SHP77 treated with DMSO at 0.1 percent for 48 hours (cell line): ENCODE data around the gene PM20D2.

Experiments
- DNase-seq: peaks from one replicate; lab custom pipeline; 2025; lab: John Stamatoyannopoulos, UW

PM20D2 gene

DNA sequence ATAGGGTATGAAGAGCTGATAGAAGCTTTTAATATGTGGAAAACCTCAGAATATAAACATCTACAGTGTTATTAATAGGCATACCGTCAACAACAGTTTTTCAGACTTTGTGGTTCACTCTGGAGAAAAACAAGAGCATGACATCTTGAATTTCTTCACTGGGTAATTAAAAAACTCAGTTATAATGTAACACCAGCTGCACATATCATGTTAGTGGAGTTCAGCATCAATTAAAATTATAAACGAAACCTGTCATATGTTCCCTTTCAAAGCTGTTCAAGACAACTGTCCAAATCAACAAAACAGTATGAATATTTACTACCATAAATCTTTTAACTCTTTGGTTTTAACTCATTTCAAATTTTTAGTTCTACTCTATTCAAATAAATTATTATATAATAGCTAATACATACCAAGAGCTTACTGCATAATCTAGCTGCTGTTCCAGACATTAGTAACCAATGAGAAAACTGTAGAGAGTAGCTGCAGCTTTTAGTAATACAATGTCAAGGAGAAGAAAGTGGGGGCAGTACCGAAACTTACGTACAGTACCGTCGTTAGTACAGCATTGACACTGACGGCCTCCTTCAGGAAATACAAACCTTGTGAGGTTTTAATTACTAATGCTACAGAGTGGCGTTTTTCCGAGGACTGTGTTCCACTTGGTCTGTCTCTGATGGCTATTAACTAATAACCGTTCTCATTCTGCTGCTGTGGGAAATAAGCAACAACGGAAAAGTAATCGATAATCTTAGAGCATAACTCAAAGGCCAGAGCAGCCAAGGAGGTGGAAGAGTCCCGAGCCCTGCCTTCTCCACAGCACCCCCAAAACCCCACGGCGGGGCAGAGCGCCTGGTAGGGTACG is 532 bp upstream of the PM20D2 start:
- no peak for DNase-seq

DNA sequence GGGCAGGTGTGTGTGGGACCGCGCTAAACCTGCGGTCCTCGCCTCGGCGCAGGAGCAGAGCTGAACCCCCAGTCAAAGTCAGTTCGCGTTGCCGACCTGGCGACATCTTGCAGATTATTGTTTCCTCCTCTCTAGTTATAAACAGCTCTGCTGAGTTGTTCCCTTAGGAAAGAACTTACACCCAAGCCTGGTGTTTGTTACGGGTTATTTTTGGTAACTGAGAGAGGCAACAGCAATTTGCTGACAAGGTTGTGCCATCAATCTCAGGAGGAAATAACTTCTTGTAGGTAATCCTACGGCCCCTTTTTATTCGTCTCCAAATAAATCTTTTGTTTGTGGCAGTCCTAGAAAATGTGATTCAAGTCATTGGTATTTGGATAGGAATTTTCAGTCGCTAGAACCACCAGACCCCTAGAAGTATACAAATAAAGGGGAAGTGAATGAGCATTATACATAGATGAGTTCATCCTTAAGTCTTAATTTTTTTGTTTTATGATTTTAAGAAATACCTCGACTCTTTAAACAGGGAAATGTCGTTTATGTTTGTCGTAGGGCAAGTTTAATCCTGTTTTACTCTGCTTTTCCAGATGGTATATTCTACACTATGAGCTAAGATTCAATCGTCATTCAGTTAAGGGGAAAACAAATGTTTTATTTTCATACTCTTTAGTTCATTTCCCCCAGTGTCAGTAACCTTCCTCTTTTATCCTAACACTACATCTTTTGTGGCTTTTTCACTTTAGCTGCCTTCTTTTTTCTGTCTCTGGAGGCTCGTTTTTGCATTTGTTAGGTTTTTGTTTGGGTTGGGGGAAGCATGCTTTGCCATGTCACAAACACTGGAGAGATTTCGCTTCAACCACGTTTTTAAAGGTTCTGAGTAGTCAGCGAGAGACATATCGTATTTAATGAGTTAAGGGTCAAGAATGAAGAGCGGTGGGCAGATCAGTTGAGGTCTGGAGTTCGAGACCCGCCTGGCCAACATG is 1.2 kb downstream of the PM20D2 start:
- DNase-seq, result no peak

DNA sequence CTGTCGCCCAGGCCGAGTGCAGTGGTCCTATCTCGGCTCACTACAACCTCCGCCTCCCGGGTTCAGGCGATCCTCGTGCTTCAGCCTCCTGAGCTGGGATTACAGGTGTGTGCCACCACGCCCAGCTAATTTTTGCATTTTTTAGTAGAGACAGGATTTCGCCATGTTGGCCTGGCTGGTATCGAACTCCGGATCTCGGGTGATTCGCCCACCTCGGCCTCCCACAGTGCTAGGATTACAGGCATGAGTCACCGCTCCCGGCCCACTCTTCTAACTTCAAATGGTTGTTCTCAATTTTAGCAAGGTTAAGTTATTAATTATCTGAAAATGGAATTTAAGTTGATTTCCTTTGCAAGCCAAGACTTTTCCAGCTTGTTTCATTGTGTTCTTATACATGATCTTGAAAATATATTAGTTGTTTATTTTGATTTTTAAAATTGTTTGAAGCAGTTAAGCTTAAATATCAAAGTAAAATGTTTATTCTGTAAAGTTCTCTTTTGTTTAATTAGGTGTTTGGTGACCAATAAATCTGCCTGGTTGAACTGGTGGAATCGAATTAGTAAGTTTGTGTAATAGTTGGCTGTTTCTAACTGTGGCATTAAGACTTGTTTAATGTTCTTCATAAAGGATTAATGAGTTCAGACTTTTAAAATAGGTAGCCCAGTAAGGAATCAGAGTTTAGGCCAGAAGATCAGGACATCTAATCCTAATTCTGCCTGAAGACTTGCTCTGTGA is 2.3 kb downstream of the PM20D2 start:
- DNase-seq, result no peak

DNA sequence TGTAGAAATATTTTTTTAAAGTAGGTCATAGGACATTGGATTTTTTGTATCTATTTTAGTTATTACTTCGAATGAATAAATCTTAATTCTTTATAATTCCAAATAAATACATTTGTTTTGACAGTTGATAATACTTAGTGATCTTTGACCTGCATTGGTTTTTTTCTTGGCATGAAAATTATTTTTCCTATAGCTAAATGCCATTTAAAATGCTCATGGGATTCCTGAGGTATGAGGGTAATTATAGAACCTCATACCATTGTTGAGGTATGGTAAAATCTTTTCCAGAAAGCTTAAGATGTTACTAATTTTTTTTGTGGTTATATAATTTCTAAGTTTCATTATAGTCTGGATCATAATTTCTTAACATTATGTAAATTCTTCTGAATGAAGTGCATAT is 8.3 kb downstream of the PM20D2 start:
- DNase-seq, result no peak

DNA sequence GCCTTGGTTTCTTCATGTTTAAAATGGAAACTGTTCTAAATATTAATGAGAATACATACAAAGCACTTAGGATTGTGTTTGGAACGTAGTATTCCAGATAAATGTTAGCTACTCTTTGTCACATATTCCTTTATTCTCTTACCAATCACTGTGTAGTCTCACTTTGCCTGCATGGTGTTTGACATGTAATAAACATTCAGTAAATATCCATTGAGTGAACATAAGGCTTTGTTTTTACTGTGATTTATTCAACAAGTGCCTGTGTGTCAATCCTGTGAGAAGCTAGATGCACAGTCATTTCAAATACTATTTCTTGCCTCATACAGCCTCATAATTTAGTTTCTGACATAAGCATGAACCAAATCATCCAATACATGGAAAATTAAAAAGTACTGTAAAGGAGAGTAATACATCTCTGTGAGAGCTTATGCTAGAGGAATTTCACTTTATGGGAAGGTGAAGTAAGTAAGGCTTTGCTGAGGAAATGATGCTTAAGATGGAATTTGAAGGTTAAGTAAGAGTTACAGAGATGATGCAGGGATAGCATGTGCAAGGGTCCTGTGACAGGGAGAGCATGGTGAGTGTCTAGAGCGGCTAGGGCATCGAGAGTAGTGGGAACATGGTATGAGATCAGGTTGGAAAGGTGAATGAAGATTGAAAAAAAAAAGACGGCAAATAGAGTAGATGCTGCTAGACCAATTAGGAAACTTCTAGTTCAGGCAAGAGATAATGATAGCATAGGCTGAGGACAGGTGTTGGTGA is 14.7 kb downstream of the PM20D2 start:
- no peak for DNase-seq

DNA sequence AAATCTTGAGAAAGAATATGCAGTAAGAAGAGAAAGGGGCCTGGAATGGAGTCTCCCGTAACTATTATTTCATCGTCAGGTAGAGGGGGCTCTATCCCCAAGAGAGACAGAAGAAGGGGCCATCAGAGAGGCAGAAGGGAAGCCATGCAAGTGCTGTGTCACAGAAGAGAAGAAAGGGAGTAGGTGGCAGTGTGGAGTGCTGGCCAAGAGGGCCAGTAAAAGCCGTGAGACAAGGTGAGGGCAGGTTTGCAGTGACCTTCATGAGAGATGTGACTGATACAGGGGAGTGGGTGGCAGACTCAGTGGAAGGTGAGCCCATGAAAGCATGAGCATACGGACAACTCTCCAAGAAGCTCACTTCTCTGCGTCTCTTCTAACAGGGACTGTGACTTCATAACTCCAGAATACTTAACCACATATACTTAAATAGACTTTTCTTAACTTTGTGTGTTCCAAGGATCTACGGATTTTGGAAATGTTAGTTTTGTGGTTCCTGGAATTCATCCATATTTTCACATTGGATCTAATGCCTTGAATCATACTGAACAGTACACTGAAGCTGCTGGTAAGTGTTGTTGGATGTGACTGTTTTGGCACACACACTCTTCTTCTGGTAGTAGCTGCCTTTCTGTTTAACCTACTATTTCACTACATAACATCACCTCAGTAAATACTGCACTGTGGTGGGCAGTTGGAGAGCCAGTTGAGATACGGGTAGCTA is 15.6 kb downstream of the PM20D2 start:
- no peak for DNase-seq

DNA sequence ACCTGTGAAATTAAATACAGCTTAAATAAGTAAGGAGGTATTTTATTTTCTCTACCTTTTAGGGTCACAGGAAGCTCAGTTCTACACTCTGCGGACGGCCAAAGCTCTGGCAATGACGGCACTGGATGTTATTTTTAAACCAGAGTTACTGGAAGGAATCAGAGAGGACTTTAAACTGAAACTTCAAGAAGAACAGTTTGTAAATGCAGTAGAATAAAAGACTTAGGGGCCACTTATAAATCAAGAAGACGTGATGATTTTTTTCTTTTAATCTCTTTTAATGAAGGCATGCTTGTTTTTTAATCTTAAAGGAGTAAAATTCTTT is 16.2 kb downstream of the PM20D2 start:
- no peak for DNase-seq

DNA sequence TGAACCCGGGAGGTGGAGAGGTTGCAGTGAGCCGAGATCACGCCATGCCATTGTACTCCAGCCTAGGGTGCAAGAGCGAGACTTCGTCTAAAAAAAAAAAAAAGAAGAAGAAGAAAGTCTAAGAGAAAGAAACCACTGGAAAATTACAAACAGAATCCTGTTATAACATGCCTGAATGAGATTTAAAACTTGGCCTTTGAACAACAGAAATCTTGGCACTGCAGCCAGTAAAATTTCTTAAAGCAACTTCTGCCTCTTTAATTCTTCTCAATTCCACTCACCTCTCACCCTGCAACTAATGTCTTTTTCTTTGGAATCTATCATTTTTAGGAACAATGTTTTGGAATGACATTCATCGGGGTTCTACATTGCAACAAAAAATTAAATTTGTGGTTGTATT is 26.3 kb downstream of the PM20D2 start:
- no peak for DNase-seq

DNA sequence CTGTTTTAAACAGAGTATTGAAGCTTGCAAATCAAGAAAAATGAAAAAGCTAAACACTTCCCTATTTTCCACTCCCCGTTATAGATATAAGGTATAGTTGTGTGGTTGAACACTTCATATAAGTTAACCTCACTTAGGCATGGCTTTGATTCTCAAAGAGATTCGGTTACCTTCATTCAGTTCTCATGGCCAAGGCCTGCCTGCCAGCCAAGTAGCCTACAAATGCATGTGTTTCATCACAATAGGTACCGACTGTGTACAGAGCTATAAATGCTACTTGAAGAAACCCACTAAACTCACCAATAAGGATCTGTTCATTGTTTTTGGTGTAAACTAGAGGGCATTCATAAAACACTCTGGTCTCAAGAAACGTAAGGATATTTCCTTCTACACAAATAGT is 27.8 kb downstream of the PM20D2 start:
- no peak for DNase-seq

DNA sequence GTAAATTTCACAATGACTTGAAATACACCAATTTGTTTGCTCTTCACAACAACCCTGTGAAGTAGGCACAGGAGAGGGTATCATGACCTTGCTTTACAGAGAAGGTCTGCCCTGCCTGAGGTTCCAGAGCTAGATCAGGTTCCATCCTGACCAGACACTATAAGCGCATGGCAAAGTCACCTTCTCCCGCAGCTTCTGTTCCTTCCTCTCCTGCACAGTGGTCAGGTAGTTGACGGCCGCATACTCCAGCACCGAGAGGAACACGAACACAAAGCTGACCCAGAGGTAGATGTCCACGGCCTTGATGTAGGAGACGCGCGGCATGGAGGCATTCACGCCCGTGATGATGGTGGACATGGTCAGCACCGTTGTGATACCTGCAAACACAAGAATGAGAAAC is 34.3 kb downstream of the PM20D2 start:
- DNase-seq, result no peak

DNA sequence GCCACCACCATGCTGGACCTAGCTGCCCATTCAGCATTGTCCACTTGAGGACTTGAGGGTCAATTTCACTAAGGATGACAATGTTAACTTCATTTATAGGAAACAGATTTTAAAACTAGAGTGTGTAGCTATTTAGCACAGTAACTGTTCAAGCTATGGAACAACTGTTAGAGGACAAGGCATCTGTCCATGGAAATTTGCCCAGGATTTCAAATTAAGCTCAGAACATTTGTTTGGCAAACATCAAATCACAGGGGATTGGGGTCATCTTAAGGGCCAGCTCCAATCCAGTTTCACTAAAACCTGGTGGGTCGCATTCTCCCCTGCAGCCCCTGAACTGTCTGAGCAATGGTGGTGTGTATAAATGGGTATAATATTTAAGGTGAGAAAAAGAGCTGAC is 35.1 kb downstream of the PM20D2 start:
- DNase-seq, result no peak

DNA sequence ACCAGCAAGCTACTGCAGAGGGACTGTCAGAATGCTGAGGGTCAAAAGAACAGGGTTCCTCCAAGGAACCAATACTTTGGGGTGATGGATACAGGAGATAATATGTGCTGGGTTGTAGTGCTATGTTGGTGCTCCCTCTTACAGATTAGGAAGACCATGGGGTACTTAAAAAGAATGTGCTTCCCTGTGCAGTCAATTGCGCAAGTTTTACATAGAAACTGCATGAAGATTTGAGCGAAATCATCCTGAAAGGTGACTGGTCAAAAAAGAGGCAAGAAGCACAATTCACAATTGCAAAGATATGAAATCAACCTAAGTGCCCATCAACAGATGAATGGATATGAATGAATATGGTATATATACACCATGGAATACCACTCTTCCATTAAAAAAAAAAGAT is 37.4 kb downstream of the PM20D2 start:
- DNase-seq, result no peak

DNA sequence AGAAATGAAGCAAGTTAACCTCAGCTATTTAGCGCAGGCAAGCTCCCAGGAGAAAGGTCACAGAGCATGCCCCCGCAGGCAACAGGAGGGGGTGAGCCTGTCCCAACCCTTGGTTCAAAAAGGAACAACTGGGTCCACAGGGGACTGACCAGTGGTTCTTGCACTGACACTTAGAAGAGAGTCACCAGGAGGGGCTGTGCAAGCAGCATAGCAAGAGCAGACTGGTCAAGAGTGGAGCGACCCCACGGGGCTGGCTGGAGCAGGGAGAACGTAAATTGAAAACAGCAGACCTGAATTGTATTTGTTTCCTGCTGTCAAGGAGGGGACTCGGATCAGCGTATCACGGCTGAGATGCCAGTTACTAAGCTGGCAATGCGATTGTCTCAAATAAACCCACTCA is 38.5 kb downstream of the PM20D2 start:
- no peak for DNase-seq

DNA sequence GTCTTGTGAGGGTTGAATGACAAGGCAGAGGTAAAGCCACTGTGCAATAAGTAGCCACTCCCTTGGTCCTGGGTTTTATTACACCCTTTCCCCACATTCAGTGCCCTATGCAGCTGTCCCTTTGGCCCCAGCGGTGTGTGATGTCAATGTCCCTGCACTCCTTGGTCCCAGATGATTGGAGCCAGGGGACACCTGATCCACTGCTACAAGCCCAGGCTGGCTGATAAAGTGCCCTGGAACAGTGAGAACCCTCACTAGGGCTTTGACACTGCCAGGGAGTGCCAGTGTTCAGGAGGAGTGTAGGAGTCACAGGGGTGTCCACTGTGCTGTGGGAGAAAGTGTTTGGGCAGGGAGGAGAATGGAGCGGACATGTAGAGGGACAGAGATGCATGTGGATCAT is 40.9 kb downstream of the PM20D2 start:
- DNase-seq, result no peak

DNA sequence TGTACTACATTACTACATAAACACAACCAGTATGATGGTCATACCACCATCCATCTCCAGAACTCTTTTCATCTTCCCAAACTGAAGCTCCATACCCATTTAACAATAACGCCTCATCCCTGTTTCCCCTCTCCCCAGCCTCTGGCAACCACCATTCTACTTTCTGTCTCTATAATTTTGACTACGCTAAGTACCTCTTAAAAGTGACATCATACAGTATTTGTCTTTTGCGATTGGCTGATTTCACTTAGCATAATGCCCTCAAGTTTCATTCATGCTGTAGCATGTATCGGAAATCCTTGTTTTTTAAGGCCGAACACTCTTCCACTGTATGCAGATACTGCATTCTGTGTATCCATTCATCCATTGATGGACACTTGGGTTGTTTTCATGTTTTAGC is 41.6 kb downstream of the PM20D2 start:
- DNase-seq, result no peak

DNA sequence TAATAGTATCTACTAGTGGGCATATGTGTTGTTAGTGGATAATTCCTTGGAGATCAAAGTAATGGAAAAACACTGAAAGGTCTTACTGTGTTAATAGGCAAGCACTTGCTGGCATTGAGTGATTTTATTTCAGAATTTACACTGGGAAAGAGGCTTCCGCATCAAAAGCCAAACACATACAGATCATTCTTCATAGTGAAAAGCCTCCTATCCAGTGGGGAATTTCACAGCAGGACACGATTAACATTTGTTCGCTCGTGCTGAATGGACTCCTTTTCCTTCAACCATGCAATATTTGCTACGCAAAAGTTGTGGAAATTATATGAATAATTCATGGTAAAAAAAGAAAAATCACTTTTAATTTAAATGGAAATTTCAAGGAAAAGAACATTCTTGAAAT is 44.9 kb downstream of the PM20D2 start:
- DNase-seq, result no peak

DNA sequence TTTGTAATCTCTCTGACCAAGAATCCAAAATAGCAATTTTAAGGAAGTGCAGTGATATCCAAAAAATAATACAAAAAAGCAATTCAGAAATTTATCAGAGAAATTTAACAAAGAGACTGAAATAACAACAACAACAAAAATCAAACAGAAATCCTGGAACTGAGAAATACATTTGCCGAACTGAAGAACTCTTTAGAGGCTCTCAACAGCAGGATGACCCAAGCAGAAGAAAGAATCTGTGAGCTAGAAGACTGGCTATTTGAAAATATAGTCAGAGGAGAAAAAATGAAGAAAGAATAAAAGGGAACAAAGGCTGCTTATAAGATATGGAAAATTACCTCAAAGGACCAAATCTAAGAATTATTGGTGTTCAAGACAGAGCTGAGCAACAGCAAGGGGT is 48.7 kb downstream of the PM20D2 start:
- no peak for DNase-seq

DNA sequence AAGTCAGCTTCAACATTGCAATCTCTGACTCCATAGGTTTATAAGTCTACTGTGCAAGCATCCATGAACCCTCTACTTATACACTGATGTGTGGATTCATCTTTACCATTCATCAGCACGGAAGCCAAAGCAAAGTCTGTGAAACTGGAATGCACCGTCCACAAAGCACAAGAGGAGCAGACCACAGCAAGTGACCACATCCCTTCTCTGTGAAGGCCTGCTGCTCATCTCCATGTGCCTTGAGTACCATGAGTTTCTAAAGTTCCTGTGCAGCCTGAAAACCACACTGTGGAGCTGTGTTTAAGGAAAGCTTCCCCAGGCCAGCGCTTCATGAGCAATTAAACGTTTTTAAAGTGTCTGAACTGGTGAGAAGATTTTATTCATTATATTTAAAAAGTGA is 51.3 kb downstream of the PM20D2 start:
- DNase-seq, result no peak

DNA sequence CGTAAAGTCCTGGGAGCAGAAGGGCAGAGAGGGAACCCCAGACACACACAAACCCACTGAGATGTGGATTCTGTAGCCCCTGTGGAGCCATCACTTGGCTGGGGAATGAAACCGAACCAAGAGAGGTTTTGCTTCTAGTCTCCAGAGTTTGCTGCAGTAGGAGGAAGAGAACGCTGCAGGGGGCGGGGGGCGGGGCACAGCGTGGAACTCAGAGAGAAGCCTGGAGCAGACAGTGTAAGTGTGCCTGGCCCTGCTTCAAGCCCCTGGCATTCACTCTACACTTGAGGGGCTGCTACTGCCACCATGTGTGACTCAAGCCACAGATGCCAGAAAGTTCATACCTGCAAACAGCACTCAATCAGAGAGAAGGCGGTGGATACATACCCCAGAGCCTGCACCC is 52.4 kb downstream of the PM20D2 start:
- DNase-seq, result no peak

DNA sequence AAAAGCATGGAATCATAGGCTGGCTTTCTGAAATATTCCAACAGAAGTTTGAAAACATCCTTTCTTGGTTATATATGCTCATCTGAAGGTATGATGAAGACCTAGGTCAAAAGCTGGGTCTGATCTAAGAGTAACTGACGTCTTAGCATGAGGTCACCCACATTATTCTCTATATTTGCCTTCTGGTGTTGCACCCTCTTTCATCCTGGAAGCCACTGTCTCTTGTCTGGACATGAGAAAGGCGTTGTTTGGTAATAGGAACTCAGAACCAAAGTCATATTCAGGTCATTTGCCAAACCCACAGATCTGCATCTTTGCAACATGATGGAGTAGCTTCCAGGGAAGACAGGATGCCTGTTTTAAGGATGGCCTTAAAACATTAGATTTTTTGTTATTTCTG is 53.7 kb downstream of the PM20D2 start:
- DNase-seq, result no peak

DNA sequence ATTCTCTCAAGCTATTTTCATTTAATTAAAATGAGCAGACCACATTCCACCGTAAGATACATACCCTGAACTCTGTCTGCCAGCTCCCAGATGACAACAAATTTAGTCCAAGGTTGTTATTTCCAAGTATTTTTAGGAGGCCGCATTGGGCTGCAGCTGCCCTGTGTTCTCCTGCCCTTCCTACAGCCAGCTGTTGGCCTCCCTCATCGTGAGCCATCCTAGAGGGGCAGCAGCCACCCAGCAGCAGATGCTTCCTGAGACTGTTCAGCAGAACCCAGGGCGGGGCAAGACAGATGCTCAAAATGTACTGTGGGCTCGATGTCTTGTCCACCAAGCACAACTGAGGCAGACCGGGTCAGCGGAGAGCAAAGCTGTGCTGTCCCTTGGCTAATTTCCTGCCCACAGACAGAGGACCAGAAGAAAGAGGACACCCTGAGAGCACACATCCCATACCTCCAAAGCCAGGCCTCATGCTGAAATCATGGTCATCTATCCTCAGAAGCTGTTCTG is 54.9 kb downstream of the PM20D2 start:
- no peak for DNase-seq
